Measurements from ENCODE around the gene URB1.

Gene URB1

GRCh38 chr21:32349333-32349944, 43.4 kb downstream of the URB1 start:
- Histone ChIP-seq H3K27ac (ENCODE audit: extremely low read depth, low read depth, low read length) (no peak overlapping the region), H3K4me3 (ENCODE audit: low read depth, low read length) (no peak overlapping the region), H3K4me1 (ENCODE audit: control insufficient read depth, insufficient read depth, low read length) (no peaks in the 10 kb centered on the region), H3K36me3 (ENCODE audit: control insufficient read depth in 2 of 2, insufficient read depth in 1 of 2, low read length in 2 of 2) (peaks cover 27 to 100% of the 10 kb centered on the region in 2 experiments), H3K9me3 (ENCODE audit: control insufficient read depth, insufficient read depth, low read depth, low read length) (no peaks in the 10 kb centered on the region)
- ChIA-PET POLR2A (no interaction called here), CTCF (interaction anchor here (0.7 kb wide), 1 partner anchor 289 kb away, joined by 4 read pairs; no protein-coding TSS in a partner anchor)
- TF ChIP-seq ZNF473 (tag by site-specific recombination; IDR thresholded peaks at IDR 0.05) (no peak), ZSCAN30 (tag by site-specific recombination; IDR thresholded peaks at IDR 0.05) (no peak), PRDM10 (tag by site-specific recombination; IDR thresholded peaks at IDR 0.05) (no peak), INSM2 (tag by site-specific recombination; IDR thresholded peaks at IDR 0.05) (no peak), PRDM1 (tag by site-specific recombination; IDR thresholded peaks at IDR 0.05) (no peak), ZNF366 (tag by site-specific recombination; conservative IDR thresholded peaks at IDR 0.05) (no peak), ZNF391 (tag by site-specific recombination; IDR thresholded peaks at IDR 0.05; ENCODE audit: borderline replicate concordance, low read depth) (no peak), MEIS1 (CRISPR knock-in tag; IDR thresholded peaks at IDR 0.05; ENCODE audit: borderline replicate concordance) (no peak), ZIC2 (tag by site-specific recombination; IDR thresholded peaks at IDR 0.05) (peak; percentile 81)

GRCh38 chr21:32348604-32349332, 44.0 kb downstream of the URB1 start:
- H3K4me3 ChIP-seq (ENCODE audit: low read depth, low read length): no peak overlapping the region
- H3K9me3 ChIP-seq (ENCODE audit: control insufficient read depth, insufficient read depth, low read depth, low read length): no peaks in the 10 kb centered on the region
- no peaks in the 10 kb centered on the region for H3K4me1 ChIP-seq (ENCODE audit: control insufficient read depth, insufficient read depth, low read length)
- peaks cover 29 to 100% of the 10 kb centered on the region in 2 experiments for H3K36me3 ChIP-seq (ENCODE audit: control insufficient read depth in 2 of 2, insufficient read depth in 1 of 2, low read length in 2 of 2)
- POLR2A ChIA-PET: no interaction called here
- TF ChIP-seq ZNF791 (tag by site-specific recombination; IDR thresholded peaks at IDR 0.05) (no peak), ZSCAN4 (tag by site-specific recombination; IDR thresholded peaks at IDR 0.05) (no peak), ZNF146 (tag by site-specific recombination; IDR thresholded peaks at IDR 0.05) (no peak), ZNF645 (tag by site-specific recombination; IDR thresholded peaks at IDR 0.05) (no peak), ZNF280D (tag by site-specific recombination; IDR thresholded peaks at IDR 0.05) (no peak), ZNF184 (tag by site-specific recombination; IDR thresholded peaks at IDR 0.05) (no peak), ZIC2 (tag by site-specific recombination; IDR thresholded peaks at IDR 0.05) (peak; percentile 92)
- no peak overlapping the region for H3K27ac ChIP-seq (ENCODE audit: extremely low read depth, low read depth, low read length)
- CTCF ChIA-PET: no interaction called here

Data from HEK293 (cell line).